Muscle of leg (tissue), 11 donors: ENCODE measurements around the gene EPB41. TPM values are rescaled to one million over a fixed set of nuclear protein-coding genes. Genes with fewer than 3 reads are reported as not detected.
A peak's percentile ranks its signal among the peaks of the same experiment; 100 is the strongest.

Experiments used
- DNase-seq: peaks from one replicate; pipeline ENCODE4 v3.0.0; 2013
- H3K27ac ChIP-seq: one replicate; pipeline ENCODE4 v1.5.1; 2013; ENCODE audit warnings: mild to moderate bottlenecking, low read length, control low read depth
- H3K27me3 ChIP-seq: one replicate; pipeline ENCODE4 v1.6.1; 2013; ENCODE audit warnings: low read length; ENCODE audit not compliant: control insufficient read depth, insufficient read depth
- H3K36me3 ChIP-seq: one replicate; pipeline ENCODE4 v1.6.1; 2013; ENCODE audit warnings: low read length; ENCODE audit not compliant: control insufficient read depth, insufficient read depth
- H3K4me1 ChIP-seq: one replicate; pipeline ENCODE4 v1.6.1; 2013; ENCODE audit warnings: low read length; ENCODE audit not compliant: control insufficient read depth, insufficient read depth
- H3K4me3 ChIP-seq: one replicate; pipeline ENCODE4 v1.5.1; 2013; ENCODE audit warnings: low read length, control low read depth
- H3K9me3 ChIP-seq: replicated peaks from 2 replicates; pipeline ENCODE4 v1.6.1; 2013; ENCODE audit warnings: low read depth, low read length; ENCODE audit not compliant: control insufficient read depth
- WGBS: methylation state at CpG from one replicate; pipeline ENCODE4 v1.1.5; 2013; ENCODE audit warnings: missing lambda C conversion rate; ENCODE audit not compliant: insufficient coverage; 5-methylcytosine and 5-hydroxymethylcytosine counted together
- polyA plus RNA-seq, 8 donors: library from polyadenylated mRNA; unstranded; fragments of 120-200 nt; gene quantifications; one replicate each; pipeline versions ENCODE4 v1.2.1 to v1.2.3, GENCODE V29; 2013; ENCODE audit warnings: inconsistent platforms in 1 of 8, low replicate concordance in 1 of 8; ENCODE audit not compliant: insufficient read length in 8 of 8, insufficient read depth in 1 of 8
- total RNA-seq: library from RNA; stranded (reverse); fragments of 120-200 nt; gene quantifications from one replicate; pipeline ENCODE4 v1.2.4, GENCODE V29; 2013

The EPB41 gene
- total and polyA plus RNA-seq, 9 donors = 7.2 to 14.3 (median 9.5) TPM

GRCh38 chr1:28900562-28900961, 13.8 kb upstream of the EPB41 start:
- H3K27ac ChIP-seq = no peak overlapping the region
- H3K4me1 ChIP-seq = peaks cover 8% of the 10 kb centered on the region
- WGBS = no CpG with 5 or more reads among the region's 3 CpGs
- H3K36me3 ChIP-seq = no peaks in the 10 kb centered on the region
- peaks cover 2% of the 10 kb centered on the region for H3K9me3 ChIP-seq
- peaks cover 3% of the 10 kb centered on the region for H3K27me3 ChIP-seq
- no peak for DNase-seq
- no peak overlapping the region for H3K4me3 ChIP-seq

- H3K27me3 ChIP-seq = peaks cover 2% of the 10 kb centered on the region
- WGBS = no CpG with 5 or more reads among the region's 2 CpGs
- no peak for DNase-seq
- H3K4me1 ChIP-seq = peaks cover 8% of the 10 kb centered on the region
- H3K4me3 ChIP-seq = no peak overlapping the region
- H3K27ac ChIP-seq = no peak overlapping the region
- H3K9me3 ChIP-seq = peaks cover 2% of the 10 kb centered on the region
- H3K36me3 ChIP-seq = no peaks in the 10 kb centered on the region
These were observed 11.6 kb upstream of the EPB41 start for GRCh38 chr1:28902738-28903137.

GRCh38 chr1:28905921-28906666, 8.3 kb upstream of the EPB41 start:
- H3K4me3 ChIP-seq = no peak overlapping the region
- 70% methylated on average over 2 of the region's 8 CpGs for WGBS
- no peaks in the 10 kb centered on the region for H3K36me3 ChIP-seq
- no peak overlapping the region for H3K27ac ChIP-seq
- DNase-seq = no peak
- no peaks in the 10 kb centered on the region for H3K27me3 ChIP-seq
- no peaks in the 10 kb centered on the region for H3K4me1 ChIP-seq
- H3K9me3 ChIP-seq = peaks cover 2% of the 10 kb centered on the region

- Histone ChIP-seq H3K4me3 (no peak overlapping the region), H3K9me3 (peaks cover 2% of the 10 kb centered on the region), H3K27ac (no peak overlapping the region), H3K27me3 (no peaks in the 10 kb centered on the region), H3K36me3 (no peaks in the 10 kb centered on the region), H3K4me1 (peaks cover 7% of the 10 kb centered on the region)
- DNase-seq = no peak
- no CpG with 5 or more reads among the region's 2 CpGs for WGBS
These were observed 5.2 kb upstream of the EPB41 start for GRCh38 chr1:28909198-28909597.

GRCh38 chr1:28910379-28911115, 3.8 kb upstream of the EPB41 start:
- no peaks in the 10 kb centered on the region for H3K9me3 ChIP-seq
- no peak overlapping the region for H3K27ac ChIP-seq
- WGBS = 48% methylated on average over 6 of the region's 7 CpGs
- no peaks in the 10 kb centered on the region for H3K27me3 ChIP-seq
- peaks cover 13% of the 10 kb centered on the region for H3K4me1 ChIP-seq
- H3K4me3 ChIP-seq = no peak overlapping the region
- DNase-seq = no peak
- H3K36me3 ChIP-seq = no peaks in the 10 kb centered on the region

- no peak for DNase-seq
- 21% methylated on average over 3 of the region's 10 CpGs for WGBS
- Histone ChIP-seq H3K4me3 (peak overlapping the region; percentile 45), H3K27me3 (no peaks in the 10 kb centered on the region), H3K27ac (peak overlapping the region; percentile 62), H3K36me3 (no peaks in the 10 kb centered on the region), H3K4me1 (peaks cover 13% of the 10 kb centered on the region), H3K9me3 (no peaks in the 10 kb centered on the region)
These were observed 562 bp upstream of the EPB41 start for GRCh38 chr1:28913786-28914227.

- no peaks in the 10 kb centered on the region for H3K27me3 ChIP-seq
- no peaks in the 10 kb centered on the region for H3K36me3 ChIP-seq
- 2% methylated on average over 31 of the region's 32 CpGs for WGBS
- DNase-seq = peak; percentile 40
- H3K9me3 ChIP-seq = no peaks in the 10 kb centered on the region
- peaks cover 13% of the 10 kb centered on the region for H3K4me1 ChIP-seq
- H3K27ac ChIP-seq = no peak overlapping the region
- H3K4me3 ChIP-seq = peak overlapping the region; percentile 46
These were observed 894 bp downstream of the EPB41 start for GRCh38 chr1:28915031-28915895.

GRCh38 chr1:28917757-28918118, 3.4 kb downstream of the EPB41 start:
- WGBS = 78% methylated on average over 2 of the region's 2 CpGs
- peaks cover 13% of the 10 kb centered on the region for H3K4me1 ChIP-seq
- H3K27ac ChIP-seq = no peak overlapping the region
- no peak for DNase-seq
- no peaks in the 10 kb centered on the region for H3K27me3 ChIP-seq
- H3K9me3 ChIP-seq = no peaks in the 10 kb centered on the region
- H3K36me3 ChIP-seq = no peaks in the 10 kb centered on the region
- no peak overlapping the region for H3K4me3 ChIP-seq

GRCh38 chr1:28921286-28921869, 7.0 kb downstream of the EPB41 start:
- H3K27ac ChIP-seq = no peak overlapping the region
- DNase-seq = no peak
- no CpG with 5 or more reads among the region's 3 CpGs for WGBS

More at GRCh38 chr1:28921286-28921869, 7.0 kb downstream of the EPB41 start:
- no peaks in the 10 kb centered on the region for H3K36me3 ChIP-seq
- no peaks in the 10 kb centered on the region for H3K9me3 ChIP-seq
- H3K4me3 ChIP-seq = no peak overlapping the region
- no peaks in the 10 kb centered on the region for H3K4me1 ChIP-seq
- H3K27me3 ChIP-seq = no peaks in the 10 kb centered on the region
